HG03521 (cell line): ENCODE data around the gene STAM.

Source experiments
- ATAC-seq: cut with Tn5 transposase; IDR thresholded peaks from one replicate; pipeline ENCODE4 v1.9.1; 2021; ENCODE audit warnings: mild to moderate bottlenecking, moderate library complexity; ENCODE audit not compliant: unreplicated experiment

The STAM gene

DNA sequence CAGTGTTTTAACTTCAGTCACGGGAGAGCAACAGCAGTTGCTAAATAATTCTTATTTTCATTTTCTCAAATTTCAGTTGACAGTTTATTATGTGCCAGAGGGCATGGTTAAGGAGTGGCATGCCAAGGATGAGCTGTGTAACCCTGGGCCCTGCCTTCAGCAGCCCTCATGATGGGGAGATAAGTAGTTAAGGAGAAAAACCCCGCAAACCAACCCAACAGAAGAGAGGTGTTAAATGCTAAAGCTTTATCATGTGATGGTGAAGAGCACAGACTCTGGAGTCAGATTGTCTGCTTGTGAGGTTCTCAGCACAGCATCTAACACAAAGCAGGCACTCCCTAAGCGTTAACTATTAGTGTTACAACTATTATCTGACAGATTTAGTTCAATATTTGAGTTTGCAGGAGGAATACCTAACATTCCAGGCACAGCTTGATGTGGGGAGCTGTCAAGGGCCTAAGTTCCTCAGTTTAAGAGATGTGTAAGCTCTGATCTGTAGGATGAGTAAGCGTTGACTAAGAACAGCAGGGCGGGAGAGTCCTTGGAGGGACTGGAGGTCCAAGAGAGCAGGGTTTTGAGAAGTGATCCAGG lies 29.6 kb downstream of the STAM start:
- no peak for ATAC-seq

- no peak for ATAC-seq
Measured at GRCh38 chr10:17674566-17674965, 30.6 kb downstream of the STAM start.

DNA sequence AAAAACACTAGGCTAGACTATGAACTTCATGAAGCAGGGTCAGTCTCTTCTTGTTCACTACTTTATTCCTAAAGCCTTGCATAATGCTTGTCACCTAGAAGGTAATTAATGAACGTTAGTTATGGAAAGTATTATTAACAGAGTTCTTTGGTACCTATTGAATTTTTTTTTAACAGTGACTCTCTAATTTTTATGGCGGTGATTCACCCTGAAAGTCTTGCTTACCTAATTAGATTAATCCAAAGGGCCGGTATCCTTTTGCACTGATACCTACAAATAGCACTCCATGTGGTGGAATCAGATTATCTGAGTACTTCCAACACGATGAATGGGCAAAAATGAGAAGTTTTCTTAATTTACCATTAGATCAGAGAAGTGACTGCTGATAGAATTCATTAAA lies 31.7 kb downstream of the STAM start:
- ATAC-seq, result no peak

DNA sequence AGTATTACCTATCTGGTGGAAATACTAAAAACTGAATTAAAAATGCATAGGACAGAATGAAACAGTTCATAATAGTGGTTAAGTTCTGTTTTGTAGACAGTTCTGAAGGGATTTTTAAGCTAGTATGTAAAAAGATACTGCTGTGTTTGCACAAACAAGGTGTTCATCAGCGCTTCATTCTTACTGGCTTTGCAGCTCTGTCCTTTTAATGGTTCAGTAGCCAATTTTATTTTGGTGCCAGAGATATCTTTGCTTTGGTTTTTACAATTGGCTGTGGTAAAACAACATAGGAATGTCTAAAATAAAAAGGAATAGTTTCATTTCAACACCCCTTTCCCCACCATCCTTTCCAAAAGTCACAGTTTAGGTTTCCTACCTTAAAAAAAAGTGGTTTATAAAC lies 33.0 kb downstream of the STAM start:
- ATAC-seq, result no peak

DNA sequence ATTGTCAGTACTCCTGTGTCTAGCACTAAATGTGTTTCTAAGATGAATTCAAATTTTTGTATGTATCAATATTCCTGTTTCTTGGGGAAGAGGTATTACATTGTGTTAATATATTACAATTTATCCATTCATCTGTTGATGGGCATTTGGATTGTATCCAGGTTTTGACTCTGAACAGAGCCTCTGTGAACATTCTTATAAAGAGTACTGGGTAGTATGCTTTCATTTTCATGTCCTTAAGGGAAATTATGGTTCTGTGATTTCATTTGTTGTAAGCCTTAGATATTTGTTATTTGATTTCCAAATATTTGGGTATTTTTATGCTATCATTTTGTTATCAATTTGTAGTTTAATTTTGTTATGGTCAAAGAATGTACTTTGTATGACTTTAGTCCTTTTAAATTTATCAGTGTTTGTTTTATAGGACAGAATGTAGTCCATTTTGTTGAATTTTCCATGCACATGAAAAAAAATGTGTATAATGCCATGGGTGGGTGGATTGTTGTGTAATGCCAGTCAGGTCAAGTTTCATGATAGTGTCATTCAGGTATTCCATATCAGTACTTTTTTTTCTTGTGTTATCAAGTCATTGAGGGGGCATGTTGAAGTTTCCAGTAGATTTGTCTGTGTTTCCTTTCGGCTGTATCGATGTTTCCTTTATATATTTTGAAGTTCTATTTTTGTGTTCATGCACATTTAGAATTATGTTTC lies 38.4 kb downstream of the STAM start:
- ATAC-seq, result no peak

DNA sequence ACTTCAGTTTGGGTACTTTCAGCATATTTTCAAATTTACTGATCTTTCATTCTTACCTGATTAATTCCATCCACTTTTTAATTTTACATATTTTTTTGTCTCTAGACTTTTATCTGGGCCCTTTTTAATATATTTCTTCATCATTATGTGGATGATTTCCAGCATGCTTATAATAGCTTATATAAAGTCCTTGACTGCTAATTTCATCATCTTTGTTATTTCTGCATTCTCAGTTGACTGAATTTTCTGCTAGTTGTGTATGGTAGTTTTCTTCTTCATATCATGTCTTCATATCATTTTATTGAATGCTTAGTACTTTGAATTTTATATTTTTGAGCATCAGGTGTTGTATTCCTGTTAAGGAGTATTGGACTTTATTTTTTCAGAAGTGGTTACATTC lies 39.6 kb downstream of the STAM start:
- ATAC-seq, result no peak

GRCh38 chr10:17684537-17684936 lies 40.6 kb downstream of the STAM start:
- peak; percentile 82 for ATAC-seq

- no peak for ATAC-seq
Measured at GRCh38 chr10:17685233-17685840, 41.4 kb downstream of the STAM start.

DNA sequence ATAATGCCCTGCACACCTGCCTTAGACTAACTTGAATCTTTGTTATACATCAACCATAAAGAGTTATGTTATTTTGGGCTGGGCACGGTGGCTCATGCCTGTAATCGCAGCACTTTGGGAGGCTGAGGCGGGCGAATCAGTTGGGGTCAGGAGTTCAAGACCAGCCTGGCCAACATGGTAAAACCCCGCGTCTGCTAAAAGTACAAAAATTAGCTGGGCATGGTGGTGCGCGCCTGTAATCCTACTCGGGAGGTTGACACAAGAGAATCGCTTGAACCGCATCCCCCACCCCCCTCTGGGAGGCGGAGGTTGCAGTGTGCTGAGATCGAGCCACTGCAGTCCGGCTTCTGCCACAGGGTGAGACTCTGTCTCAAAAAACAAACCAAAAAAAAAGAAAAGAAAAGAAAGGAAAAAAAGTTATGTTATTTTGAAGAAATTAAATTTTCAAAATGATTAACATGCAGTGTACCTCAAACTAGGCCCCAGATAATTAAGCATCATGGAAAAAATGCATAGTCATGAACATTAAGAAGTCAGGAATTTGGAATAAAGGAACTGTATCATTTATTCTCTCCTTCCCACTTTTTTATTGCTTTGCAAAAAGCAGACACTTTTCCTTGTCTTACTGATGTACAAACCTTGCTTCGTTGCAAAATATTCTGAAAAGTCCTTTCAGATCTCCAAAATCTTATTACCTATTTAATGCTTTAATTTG lies 43.3 kb downstream of the STAM start:
- no peak for ATAC-seq

- no peak for ATAC-seq
Measured at GRCh38 chr10:17689137-17689536, 45.2 kb downstream of the STAM start.

GRCh38 chr10:17693009-17693408 lies 49.1 kb downstream of the STAM start:
- ATAC-seq, result no peak

DNA sequence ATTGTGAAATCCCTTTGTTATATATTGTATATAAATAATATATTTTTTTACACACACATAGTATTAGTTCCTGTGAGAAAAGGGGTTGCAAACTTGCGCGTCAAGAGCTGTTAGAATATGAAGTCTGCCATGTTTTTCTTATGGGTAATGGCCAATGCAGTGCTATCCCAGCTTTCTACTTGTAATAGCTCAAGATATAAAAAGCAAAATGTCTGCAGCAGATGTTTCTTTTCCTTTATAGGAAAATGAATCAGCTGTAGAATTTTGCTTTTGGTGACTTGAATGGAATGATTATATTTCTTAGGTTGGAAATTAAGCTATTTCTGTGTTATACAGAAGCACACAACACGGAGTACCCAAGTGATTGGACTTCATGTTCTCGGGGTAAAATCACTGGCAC lies 54.7 kb downstream of the STAM start:
- ATAC-seq, result no peak

GRCh38 chr10:17701301-17701700 lies 57.4 kb downstream of the STAM start:
- ATAC-seq, result no peak

DNA sequence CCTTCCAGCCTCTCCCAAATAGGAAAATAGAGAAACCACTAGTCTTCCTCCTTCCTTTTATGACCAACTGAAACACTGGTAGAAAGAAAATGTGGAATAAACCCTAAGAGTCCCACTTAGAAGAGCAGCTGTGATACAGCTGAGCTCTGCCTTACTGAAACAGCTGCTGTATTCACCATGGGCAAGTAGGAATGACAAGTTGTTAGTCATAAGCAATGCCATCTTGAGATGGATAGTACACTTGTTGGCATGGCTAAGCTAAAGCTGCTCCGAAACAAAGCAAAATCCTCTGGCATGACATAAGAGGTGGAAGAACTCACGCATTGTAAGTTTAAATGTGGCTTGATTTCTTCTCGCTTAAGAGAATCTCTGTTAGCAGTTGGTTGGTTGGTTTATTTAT lies 59.8 kb downstream of the STAM start:
- ATAC-seq, result no peak

- ATAC-seq, result no peak
Measured at GRCh38 chr10:17708821-17709220, 64.9 kb downstream of the STAM start.

DNA sequence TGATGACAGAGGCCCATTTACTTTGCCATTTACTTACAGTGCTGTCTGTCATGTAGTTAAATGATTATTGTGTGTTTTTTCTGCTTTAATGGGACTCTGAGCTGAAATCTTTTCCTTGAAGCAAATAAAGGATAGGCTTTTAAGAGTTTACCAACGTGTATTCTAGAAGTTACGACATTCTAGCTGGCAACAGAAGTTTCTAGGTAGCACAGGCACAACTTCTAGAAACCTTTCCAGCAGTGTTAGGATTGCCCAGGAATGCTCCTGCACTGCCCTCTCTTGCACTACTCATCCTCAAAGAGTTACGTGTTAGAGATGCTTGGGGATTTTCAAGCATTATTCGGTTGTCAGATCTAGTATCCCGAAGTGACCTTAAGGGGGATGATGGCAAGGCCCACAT lies 65.5 kb downstream of the STAM start:
- no peak for ATAC-seq

- ATAC-seq, result no peak
Measured at GRCh38 chr10:17710181-17710580, 66.2 kb downstream of the STAM start.

DNA sequence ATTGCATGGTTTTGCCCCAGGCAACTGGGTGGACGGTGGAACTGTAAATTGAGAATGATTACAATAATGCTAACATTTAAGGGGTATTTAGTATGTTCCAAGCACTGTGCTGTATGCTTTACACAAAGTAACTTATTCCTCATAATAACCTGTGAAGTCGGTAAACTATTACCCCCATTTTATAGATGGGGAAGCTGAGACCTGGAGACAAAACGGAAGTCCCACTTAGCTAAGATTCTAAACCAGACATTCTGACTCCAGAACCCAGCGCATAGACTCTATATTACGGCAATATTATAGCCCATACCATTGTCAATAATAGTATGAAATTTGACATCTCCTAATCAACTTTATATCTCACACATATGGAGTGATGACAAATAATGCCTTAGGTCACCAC lies 68.1 kb downstream of the STAM start:
- no peak for ATAC-seq

- ATAC-seq, result no peak
Measured at GRCh38 chr10:17712717-17713471, 68.9 kb downstream of the STAM start.

GRCh38 chr10:17713758-17714157 lies 69.8 kb downstream of the STAM start:
- ATAC-seq, result no peak

GRCh38 chr10:17716161-17716560 lies 72.2 kb downstream of the STAM start:
- no peak for ATAC-seq
